GM18498 (cell line): ENCODE measurements around the gene BCAR3.

ENCODE experiments used
- ATAC-seq: cut with Tn5 transposase; IDR thresholded peaks from one replicate; pipeline ENCODE4 v1.9.1; 2021; ENCODE audit warnings: mild to moderate bottlenecking, moderate library complexity; ENCODE audit not compliant: unreplicated experiment

The BCAR3 gene

DNA sequence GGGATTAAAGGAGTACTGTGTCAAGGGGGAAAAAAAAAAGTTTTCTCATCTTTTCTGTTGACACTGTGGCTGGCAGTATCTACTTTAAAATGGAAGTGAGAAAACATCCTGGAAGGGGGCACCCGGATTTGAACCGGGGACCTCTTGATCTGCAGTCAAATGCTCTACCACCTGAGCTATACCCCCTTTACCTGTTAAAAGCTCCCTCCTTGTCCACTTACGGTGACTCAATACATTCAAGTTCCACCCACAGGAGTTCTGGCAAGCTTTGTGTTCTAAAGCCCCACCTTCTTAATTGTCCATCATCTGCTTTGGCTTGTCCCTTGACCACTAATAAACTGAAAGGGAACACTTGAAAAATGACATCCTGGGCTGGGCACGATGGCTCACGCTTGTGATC, 165.5 kb downstream of the BCAR3 start:
- ATAC-seq, result no peak
